ENCODE measurements around the gene FLYWCH1.
"Not testable (repeated sequence)": the region's sequence is repeated elsewhere in the genome, so short reads cannot be mapped to it uniquely, and the experiment has no call there.

FLYWCH1 gene

DNA sequence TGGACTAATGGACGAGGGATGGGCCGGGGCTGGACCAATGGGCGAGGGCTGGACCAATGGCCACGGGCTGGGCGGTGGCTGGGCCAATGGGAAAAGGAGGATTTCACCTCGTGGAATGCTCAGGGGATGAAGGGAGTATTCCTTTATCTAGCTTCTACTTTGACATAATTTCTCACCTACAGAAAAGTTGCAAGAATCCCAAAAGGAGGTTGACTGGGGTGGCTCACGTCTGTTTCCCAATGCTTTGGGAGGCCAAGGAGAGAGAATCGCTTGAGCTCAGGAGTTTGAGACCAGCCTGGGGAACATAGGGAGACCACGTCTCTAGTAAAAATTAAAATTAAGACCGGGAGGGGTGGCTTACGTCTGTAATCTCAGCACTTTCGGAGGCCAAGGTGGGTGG lies 5.7 kb upstream of the FLYWCH1 start:
- DNase-seq = no peak
- intact Hi-C loops (cut with DNase I; ENCODE audit: low total_unique reads) = loop anchor here (1.0 kb wide), 1 partner anchor 24 kb away; no protein-coding TSS in a partner anchor
- Histone ChIP-seq H3K9me3 (no peaks in the 10 kb centered on the region), H3K27ac (peak overlapping the region; percentile 57 to 68), H3K4me3 (no peak overlapping the region), H3K36me3 (peaks cover 0 to under 1% (median 0%) of the 10 kb centered on the region in 3 donors), H3K4me1 (peaks cover 0 to 19% (median 13%) of the 10 kb centered on the region in 4 donors), H3K27me3 (no peaks in the 10 kb centered on the region)
- TF ChIP-seq, protein P1, sequence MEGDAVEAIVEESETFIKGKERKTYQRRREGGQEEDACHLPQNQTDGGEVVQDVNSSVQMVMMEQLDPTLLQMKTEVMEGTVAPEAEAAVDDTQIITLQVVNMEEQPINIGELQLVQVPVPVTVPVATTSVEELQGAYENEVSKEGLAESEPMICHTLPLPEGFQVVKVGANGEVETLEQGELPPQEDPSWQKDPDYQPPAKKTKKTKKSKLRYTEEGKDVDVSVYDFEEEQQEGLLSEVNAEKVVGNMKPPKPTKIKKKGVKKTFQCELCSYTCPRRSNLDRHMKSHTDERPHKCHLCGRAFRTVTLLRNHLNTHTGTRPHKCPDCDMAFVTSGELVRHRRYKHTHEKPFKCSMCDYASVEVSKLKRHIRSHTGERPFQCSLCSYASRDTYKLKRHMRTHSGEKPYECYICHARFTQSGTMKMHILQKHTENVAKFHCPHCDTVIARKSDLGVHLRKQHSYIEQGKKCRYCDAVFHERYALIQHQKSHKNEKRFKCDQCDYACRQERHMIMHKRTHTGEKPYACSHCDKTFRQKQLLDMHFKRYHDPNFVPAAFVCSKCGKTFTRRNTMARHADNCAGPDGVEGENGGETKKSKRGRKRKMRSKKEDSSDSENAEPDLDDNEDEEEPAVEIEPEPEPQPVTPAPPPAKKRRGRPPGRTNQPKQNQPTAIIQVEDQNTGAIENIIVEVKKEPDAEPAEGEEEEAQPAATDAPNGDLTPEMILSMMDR (IDR thresholded peaks at IDR 0.05) = peak in 1 of 2 experiments; percentile 21

DNA sequence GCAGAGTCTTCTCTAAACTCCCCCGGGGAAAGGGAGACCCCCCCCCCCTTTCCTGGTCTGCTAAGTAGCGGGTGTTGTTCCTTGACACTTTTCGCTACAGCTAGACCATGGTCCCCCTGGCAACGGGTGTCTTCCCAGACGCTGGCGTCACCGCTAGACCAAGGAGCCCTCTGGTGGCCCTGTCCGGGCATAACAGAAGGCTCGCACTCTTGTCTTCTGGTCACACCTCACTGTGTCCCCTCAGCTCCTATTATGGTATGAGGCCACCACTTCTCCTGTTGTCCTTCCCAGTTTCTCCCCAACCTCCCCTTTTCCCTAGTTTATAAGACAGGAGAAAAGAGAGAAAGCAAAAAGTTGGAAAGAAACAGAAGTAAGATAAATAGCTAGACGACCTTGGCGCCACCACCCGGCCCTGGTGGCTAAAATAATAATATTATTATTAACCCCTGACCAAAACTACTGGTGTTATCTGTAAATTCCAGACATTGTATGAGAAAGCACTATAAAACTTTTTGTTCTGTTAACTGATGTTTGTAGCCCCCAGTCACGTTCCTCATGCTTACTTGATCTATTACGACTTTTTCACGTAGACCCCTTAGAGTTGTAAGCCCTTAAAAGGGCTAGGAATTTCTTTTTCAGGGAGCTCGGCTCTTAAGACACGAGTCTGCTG lies 4.5 kb upstream of the FLYWCH1 start:
- H3K36me3 ChIP-seq; intact Hi-C loops (cut with DNase I; ENCODE audit: low total_unique reads); H3K4me3 ChIP-seq; H3K27me3 ChIP-seq; H3K9me3 ChIP-seq: not testable (repeated sequence)
- H3K27ac ChIP-seq = peak overlapping the region in 1 of 2 donors; percentile 6
- DNase-seq = peak in 1 of 2 donors; percentile 50
- TF ChIP-seq, protein P1 (IDR thresholded peaks at IDR 0.05) = peak; percentile 57 to 75
- H3K4me1 ChIP-seq = peaks cover 0 to 24% (median 15%) of the 10 kb centered on the region in 4 donors

DNA sequence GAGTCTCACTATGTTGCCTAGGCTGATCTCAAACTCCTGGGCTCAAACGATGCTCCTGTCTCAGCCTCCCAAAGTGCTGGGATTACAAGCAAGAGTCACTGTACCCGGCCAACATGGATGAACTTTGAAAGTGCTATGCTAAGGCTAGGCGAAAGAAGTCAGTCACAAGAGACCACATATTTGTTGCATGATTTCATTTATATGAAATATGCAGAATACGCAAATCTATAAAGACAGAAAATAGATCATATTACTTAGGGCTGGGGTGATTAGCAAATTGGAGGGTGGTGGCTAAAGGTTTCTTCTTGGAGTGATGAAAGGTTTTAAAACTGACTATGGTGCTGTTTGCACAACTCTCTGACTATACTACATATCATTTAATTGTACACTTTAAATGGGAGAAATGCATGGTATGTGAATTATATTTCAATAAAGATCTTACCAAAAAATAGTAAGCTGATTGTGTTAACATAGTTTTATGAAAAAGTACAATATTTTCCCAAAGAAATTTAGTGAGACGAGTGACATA lies 1.2 kb upstream of the FLYWCH1 start:
- Histone ChIP-seq H3K27me3 (no peaks in the 10 kb centered on the region), H3K9me3 (no peaks in the 10 kb centered on the region), H3K27ac (no peak overlapping the region), H3K4me3 (no peak overlapping the region), H3K4me1 (peaks cover 0 to 30% (median 21%) of the 10 kb centered on the region in 4 donors), H3K36me3 (peaks cover 9 to 15% (median 11%) of the 10 kb centered on the region in 3 donors)
- intact Hi-C loops (cut with DNase I; ENCODE audit: low total_unique reads) = no loop called here
- TF ChIP-seq, protein P1 (IDR thresholded peaks at IDR 0.05) = no peak
- DNase-seq = no peak

DNA sequence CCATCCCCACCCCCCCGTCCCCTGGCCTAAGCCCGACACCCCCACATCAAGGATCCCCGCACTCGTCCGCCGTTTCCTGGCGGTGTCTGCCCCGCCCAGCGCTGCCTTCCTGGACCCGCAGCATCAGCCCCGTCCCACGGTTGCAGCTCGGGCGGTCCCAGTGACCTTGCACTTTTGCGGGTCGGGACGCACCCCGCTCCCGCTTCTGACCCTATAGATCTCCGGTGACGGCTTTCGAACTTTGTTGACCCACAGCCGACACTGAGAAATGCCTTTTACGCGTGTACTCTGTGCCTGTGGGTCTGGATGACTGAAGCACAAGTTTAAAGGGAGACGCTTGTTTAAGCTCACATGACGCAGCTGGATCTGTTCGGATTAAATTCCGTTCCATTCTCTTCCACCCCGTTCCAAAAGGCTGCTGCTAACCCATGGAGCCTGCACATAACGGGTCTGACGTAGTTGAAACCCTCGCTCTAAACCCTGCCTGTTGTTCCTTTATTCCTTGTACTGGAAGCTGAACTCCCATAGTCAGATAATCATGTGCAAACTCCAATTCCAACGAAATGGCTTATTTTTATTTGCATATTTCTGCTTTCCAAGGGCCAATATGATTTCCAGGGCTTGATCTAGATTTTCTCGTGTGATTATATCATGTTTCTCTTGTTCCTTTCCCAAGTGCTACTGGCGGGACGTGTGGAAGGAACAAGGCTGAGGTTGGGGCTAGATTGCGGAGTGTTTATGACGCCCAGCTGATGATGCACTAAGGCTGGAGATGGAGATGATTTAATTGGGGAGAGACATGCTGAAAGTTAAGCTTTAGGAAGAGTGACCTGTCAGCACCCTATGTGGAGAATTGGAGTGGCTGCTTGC lies 834 bp downstream of the FLYWCH1 start:
- TF ChIP-seq, protein P1 (IDR thresholded peaks at IDR 0.05) = no peak
- no peak for DNase-seq
- H3K4me3 ChIP-seq = peak overlapping the region; percentile 93 to 97
- peaks cover 0 to 21% (median 13%) of the 10 kb centered on the region in 4 donors for H3K4me1 ChIP-seq
- H3K9me3 ChIP-seq = no peaks in the 10 kb centered on the region
- peak overlapping the region; percentile 92 to 97 for H3K27ac ChIP-seq
- intact Hi-C loops (cut with DNase I; ENCODE audit: low total_unique reads) = no loop called here
- no peaks in the 10 kb centered on the region for H3K27me3 ChIP-seq
- peaks cover 19 to 31% (median 19%) of the 10 kb centered on the region in 3 donors for H3K36me3 ChIP-seq

DNA sequence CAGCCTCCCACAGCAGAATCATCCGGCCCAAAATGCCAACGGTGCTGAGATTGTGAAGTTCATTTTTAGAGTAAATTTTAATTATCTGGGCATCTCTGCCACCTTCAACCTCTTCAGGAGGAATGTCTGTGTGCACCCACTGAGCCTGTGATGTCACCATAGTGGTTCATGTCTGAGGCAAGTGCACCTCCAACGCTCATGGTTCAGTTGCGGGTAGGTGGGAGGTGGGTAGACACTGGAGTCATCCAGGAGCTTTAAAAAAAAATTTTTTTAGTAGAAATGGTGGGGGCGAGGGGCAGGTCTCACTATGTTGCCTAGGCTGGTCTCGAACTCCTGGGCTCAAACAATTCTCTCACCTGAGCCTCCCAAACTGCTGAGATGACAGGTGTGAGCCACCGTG lies 1.9 kb downstream of the FLYWCH1 start:
- H3K27me3 ChIP-seq = no peaks in the 10 kb centered on the region

More for the DNA sequence above, 1.9 kb downstream of the FLYWCH1 start:
- Histone ChIP-seq H3K9me3 (no peaks in the 10 kb centered on the region), H3K4me1 (peaks cover 0 to 21% (median 13%) of the 10 kb centered on the region in 4 donors), H3K4me3 (no peak overlapping the region), H3K27ac (peak overlapping the region in 1 of 2 donors; percentile 97), H3K36me3 (peaks cover 19 to 40% (median 19%) of the 10 kb centered on the region in 3 donors)
- DNase-seq = no peak
- TF ChIP-seq, protein P1 (IDR thresholded peaks at IDR 0.05) = no peak
- intact Hi-C loops (cut with DNase I; ENCODE audit: low total_unique reads) = no loop called here

Measured in tibial artery (tissue), 4 donors.